ENCODE measurements around the gene POU4F2.

Gene POU4F2, protein sequence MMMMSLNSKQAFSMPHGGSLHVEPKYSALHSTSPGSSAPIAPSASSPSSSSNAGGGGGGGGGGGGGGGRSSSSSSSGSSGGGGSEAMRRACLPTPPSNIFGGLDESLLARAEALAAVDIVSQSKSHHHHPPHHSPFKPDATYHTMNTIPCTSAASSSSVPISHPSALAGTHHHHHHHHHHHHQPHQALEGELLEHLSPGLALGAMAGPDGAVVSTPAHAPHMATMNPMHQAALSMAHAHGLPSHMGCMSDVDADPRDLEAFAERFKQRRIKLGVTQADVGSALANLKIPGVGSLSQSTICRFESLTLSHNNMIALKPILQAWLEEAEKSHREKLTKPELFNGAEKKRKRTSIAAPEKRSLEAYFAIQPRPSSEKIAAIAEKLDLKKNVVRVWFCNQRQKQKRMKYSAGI

DNA sequence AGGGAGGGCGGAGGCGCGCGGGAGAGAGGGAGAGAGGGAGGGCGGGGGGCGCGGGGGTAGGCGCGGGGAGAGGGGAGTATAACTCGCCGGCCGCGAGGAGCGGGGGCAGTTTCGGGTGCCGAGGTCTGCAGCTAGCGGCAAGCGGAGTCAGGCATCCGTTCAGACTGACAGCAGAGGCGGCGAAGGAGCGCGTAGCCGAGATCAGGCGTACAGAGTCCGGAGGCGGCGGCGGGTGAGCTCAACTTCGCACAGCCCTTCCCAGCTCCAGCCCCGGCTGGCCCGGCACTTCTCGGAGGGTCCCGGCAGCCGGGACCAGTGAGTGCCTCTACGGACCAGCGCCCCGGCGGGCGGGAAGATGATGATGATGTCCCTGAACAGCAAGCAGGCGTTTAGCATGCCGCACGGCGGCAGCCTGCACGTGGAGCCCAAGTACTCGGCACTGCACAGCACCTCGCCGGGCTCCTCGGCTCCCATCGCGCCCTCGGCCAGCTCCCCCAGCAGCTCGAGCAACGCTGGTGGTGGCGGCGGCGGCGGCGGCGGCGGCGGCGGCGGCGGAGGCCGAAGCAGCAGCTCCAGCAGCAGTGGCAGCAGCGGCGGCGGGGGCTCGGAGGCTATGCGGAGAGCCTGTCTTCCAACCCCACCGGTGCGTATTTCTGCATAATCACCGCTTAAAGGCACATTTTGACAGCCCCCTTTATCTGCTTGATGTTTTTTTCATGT lies at the start of gene POU4F2:
Gene POU4F2 (plus strand): TSS at position 108 of the 720 bp plus-strand sequence. CDS start 248 bp downstream, at position 356.
- no peaks in the 10 kb centered on the region for H4K20me1 ChIP-seq
- no peaks in the 10 kb centered on the region for H3K36me3 ChIP-seq
- no peak for TF ChIP-seq Cebpa-rat (IDR thresholded peaks at IDR 0.05)
- no peak within 1 kb of the TSS for H3K4me3 ChIP-seq
- peaks cover 40% of the 10 kb centered on the region for H3K9me3 ChIP-seq
- H3K9ac ChIP-seq = no peak within 1 kb of the TSS
- no peaks in the 10 kb centered on the region for H3K27me3 ChIP-seq
- H3K27ac ChIP-seq = no peak within 1 kb of the TSS
- H3K4me1 ChIP-seq = no peaks in the 10 kb centered on the region
- no peak within 1 kb of the TSS for H3K4me2 ChIP-seq

DNA sequence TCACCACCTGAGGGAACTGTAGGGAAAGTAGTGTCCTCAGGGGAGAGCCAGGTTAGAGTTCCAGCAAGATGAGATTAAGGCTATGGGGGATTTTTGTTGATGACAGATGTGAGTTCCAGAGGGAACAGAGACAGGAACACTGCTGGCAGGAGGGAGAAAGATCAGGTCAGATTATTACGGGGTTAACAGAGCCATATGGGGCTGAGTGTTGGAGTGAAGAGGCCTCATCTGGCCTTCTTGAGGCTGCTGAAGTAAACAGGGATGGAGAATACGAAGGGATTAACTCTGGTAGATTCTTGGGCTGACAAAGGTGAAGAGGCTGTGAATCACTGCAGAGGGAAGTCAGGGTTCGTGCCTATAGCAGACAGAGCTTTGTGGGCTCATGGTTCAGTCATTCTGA lies 47.9 kb upstream of the POU4F2 start:
- H3K27ac ChIP-seq = no peak overlapping the region
- no peak for TF ChIP-seq Cebpa-rat (IDR thresholded peaks at IDR 0.05)
- no peak overlapping the region for H3K9ac ChIP-seq
- no peaks in the 10 kb centered on the region for H3K36me3 ChIP-seq
- no peak overlapping the region for H3K4me3 ChIP-seq
- H3K9me3 ChIP-seq = 0 out of 2 replicates have a peak, but pooled peaks cover 5% of the 10 kb centered on the region
- no peak overlapping the region for H3K4me2 ChIP-seq
- no peaks in the 10 kb centered on the region for H4K20me1 ChIP-seq
- no peaks in the 10 kb centered on the region for H3K27me3 ChIP-seq
- no peaks in the 10 kb centered on the region for H3K4me1 ChIP-seq

DNA sequence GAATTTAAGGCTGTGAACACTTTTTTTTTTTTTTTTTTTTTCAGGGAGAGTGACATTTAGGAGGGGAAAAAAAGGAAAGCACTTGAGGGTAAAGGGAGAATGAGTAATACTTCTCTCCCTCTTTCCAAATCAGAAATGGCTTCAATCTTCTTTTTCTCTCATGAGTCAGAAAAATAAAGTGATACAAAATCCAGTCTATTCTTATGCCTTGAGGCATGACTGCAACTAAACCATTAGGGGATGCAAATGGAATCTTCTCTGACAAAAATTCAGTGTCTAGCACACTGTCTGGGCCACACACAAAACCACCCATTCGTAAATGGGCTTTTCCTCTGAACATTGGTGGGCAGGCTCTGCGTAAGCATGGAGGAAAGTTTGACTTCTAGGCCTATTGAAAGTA lies 46.7 kb upstream of the POU4F2 start:
- H3K4me2 ChIP-seq = no peak overlapping the region
- no peaks in the 10 kb centered on the region for H3K27me3 ChIP-seq
- no peak overlapping the region for H3K9ac ChIP-seq
- H4K20me1 ChIP-seq = no peaks in the 10 kb centered on the region
- H3K4me3 ChIP-seq = no peak overlapping the region
- H3K9me3 ChIP-seq = peaks cover 11% of the 10 kb centered on the region
- no peak for TF ChIP-seq Cebpa-rat (IDR thresholded peaks at IDR 0.05)
- no peak overlapping the region for H3K27ac ChIP-seq
- H3K36me3 ChIP-seq = no peaks in the 10 kb centered on the region
- no peaks in the 10 kb centered on the region for H3K4me1 ChIP-seq

DNA sequence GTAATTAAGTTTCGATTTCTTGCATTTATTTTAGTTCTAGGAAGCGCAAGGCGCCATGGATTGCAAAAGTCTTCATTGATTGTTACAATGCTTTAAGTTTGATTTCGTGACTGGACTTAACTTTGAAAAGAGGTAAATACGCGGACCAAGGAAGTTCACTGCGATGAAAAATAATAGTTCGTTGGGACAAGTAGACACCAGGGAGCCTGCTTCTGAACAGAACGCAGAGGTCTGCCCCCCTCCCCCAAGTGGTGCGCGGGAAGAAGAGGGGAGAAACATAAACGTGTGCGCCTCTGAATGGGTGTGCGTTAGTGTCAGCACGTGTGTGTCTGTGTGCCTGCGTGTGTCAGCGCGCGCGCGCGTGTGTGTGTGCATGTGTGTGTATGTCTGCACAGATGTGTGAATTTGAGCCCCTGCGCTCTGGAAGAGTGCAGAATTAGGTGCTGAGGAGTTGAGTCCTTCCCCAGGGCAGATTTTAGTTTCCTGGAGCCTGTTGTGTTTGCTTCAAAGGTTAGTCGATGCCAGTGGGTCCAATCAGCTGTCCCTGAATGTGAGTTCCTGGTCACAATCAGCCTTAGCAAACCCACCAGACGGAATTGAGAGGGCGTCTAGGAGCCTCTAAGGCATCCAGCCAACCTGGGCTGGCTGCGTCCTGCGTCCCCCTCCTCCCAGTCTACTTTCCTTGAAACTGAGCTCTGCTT lies 5.8 kb upstream of the POU4F2 start:
- H3K9me3 ChIP-seq = peaks cover 13% of the 10 kb centered on the region
- no peak overlapping the region for H3K9ac ChIP-seq
- H3K4me1 ChIP-seq = no peaks in the 10 kb centered on the region
- no peaks in the 10 kb centered on the region for H3K36me3 ChIP-seq
- H3K27ac ChIP-seq = no peak overlapping the region
- no peaks in the 10 kb centered on the region for H4K20me1 ChIP-seq
- H3K4me3 ChIP-seq = no peak overlapping the region
- H3K27me3 ChIP-seq = no peaks in the 10 kb centered on the region
- TF ChIP-seq Cebpa-rat (IDR thresholded peaks at IDR 0.05) = no peak
- H3K4me2 ChIP-seq = no peak overlapping the region

DNA sequence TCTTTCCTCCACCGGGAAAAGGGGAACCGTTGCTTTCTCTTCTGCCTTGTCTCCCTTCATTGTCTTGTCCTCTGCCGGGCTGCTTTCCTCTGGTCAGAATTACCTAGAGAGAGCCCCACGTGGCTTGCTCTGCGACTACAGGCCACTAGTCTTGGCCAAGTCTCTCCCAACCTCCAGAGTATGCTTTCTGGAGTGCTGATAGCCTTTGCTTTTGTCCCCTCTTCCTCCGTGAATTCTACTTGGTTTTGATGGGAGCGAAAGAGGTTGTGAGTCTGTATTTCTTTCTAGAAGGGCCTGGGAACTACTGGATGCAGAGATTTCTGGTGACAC lies 5.3 kb upstream of the POU4F2 start:
- Histone ChIP-seq H3K36me3 (no peaks in the 10 kb centered on the region), H3K9ac (no peak overlapping the region), H3K4me1 (no peaks in the 10 kb centered on the region), H3K27ac (no peak overlapping the region), H4K20me1 (no peaks in the 10 kb centered on the region), H3K4me2 (no peak overlapping the region), H3K4me3 (no peak overlapping the region), H3K27me3 (no peaks in the 10 kb centered on the region), H3K9me3 (peaks cover 18% of the 10 kb centered on the region)
- TF ChIP-seq Cebpa-rat (IDR thresholded peaks at IDR 0.05) = no peak

DNA sequence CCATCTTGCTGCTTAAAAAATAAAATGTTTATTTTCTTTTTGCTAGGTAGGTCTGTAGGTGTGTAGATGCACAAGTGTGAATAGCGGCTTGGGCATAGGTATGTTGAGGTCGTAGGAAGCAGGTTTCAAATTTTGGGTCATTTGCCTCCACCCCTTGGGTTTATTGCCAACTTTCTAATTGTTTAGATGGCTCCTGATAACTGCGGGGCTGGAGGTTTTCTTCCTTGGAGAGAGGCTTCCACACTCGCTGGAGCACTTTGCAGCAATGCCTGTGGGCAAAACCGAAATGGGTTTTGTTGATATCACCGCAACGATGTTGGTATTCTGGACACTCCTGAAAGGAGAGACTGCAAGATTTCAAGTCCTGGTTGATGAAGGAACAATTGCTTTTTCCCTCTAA lies 3.9 kb upstream of the POU4F2 start:
- H3K27me3 ChIP-seq = no peaks in the 10 kb centered on the region

DNA sequence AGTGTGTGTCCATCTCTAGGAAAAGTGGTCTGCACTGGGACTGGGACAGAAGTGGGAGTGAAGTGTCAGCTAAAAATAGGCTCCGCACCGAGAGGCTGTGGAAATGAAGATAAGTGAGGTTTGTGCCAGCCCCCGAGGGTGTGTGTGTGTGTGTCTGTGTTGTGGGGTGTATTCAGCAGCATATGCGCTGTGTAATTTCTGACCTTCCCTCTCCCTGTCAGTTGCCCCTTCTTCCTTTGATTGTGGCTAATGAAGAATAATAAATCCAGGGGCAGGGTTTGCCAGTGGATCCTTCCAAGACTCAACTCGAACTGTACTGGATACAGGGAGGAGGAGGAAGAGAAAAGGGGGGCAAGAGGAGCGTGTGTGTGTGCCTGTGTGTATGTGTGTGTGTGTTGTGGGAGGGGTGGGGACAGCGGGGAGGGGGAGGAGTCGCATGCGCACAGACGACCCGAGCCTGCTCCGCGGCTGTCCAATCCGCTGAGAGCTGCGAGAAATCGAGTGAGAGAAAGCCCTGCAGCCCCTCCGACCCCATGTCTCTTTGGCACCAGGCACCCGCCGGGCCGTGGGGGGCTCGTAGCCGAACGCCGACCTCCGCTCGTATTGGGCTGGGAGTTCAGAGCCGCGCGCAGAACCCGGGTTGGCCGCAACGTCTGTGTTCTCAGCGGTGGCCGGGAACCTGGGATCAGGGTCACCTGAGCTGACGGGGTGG lies 916 bp upstream of the POU4F2 start:
- no peaks in the 10 kb centered on the region for H4K20me1 ChIP-seq
- no peak overlapping the region for H3K27ac ChIP-seq
- no peaks in the 10 kb centered on the region for H3K4me1 ChIP-seq
- H3K27me3 ChIP-seq = no peaks in the 10 kb centered on the region
- H3K9ac ChIP-seq = no peak overlapping the region
- H3K4me2 ChIP-seq = no peak overlapping the region
- H3K36me3 ChIP-seq = no peaks in the 10 kb centered on the region
- peaks cover 40% of the 10 kb centered on the region for H3K9me3 ChIP-seq
- TF ChIP-seq Cebpa-rat (IDR thresholded peaks at IDR 0.05) = no peak
- no peak overlapping the region for H3K4me3 ChIP-seq

More for the DNA sequence above, 3.9 kb upstream of the POU4F2 start:
- TF ChIP-seq Cebpa-rat (IDR thresholded peaks at IDR 0.05) = no peak
- no peaks in the 10 kb centered on the region for H3K36me3 ChIP-seq
- H3K9ac ChIP-seq = no peak overlapping the region
- peaks cover 32% of the 10 kb centered on the region for H3K9me3 ChIP-seq
- no peaks in the 10 kb centered on the region for H3K4me1 ChIP-seq
- no peak overlapping the region for H3K4me3 ChIP-seq
- no peak overlapping the region for H3K4me2 ChIP-seq
- H3K27ac ChIP-seq = no peak overlapping the region
- no peaks in the 10 kb centered on the region for H4K20me1 ChIP-seq

DNA sequence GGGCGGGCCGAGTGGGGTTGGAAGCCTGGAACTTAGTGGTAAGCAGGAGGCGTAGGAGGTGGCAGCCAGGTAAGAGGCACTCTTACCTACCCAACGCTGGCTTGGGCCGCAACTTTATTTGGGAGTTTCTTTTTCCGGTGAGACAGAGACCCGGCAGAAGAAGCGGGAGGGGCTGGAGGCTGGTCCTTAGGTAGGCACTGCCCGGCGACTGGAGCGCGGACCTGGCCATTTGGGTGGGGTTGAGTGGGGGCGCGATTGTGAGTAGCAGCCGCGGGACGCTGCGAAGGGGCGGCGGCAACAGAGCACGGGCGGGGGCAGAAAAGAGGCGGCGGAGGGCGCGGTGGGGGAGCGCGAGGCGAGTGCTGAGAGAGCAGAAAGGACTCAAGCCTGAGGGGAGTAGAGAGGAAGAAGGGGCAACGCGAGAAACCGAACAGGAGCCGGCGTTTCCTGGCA lies 334 bp upstream of the POU4F2 start:
- Histone ChIP-seq H3K4me2 (no peak overlapping the region), H3K9me3 (peaks cover 40% of the 10 kb centered on the region), H4K20me1 (no peaks in the 10 kb centered on the region), H3K27me3 (no peaks in the 10 kb centered on the region), H3K4me1 (no peaks in the 10 kb centered on the region), H3K9ac (no peak overlapping the region), H3K27ac (no peak overlapping the region), H3K36me3 (no peaks in the 10 kb centered on the region), H3K4me3 (no peak overlapping the region)
- no peak for TF ChIP-seq Cebpa-rat (IDR thresholded peaks at IDR 0.05)

DNA sequence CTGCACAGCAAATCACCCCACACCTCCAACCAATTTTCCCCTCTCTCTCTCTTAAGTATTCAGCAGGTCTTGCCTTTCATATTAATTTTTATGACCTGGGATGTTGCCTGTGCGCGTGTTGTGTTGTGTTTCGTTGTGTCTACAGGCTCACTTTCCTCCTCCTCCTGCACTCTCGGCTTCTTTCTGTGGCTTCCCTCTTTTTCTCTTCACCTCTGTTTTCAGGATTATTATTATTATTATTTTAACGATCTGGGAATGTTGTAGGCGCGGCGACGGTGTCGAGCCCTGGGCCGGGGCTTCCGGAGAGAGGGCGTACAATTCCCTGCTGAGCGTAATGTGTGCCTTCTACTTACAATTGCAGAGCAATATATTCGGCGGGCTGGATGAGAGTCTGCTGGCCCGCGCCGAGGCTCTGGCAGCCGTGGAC lies 826 bp downstream of the POU4F2 start:
- no peak overlapping the region for H3K9ac ChIP-seq
- TF ChIP-seq Cebpa-rat (IDR thresholded peaks at IDR 0.05) = no peak
- no peak overlapping the region for H3K27ac ChIP-seq
- H3K4me1 ChIP-seq = no peaks in the 10 kb centered on the region
- no peak overlapping the region for H3K4me3 ChIP-seq
- no peaks in the 10 kb centered on the region for H3K36me3 ChIP-seq
- H3K9me3 ChIP-seq = peaks cover 40% of the 10 kb centered on the region
- H3K4me2 ChIP-seq = no peak overlapping the region
- H3K27me3 ChIP-seq = no peaks in the 10 kb centered on the region
- no peaks in the 10 kb centered on the region for H4K20me1 ChIP-seq

Data from BLaER1 (cell line).